Smooth muscle cell (in vitro differentiated cells): ENCODE results near the gene ASTN2. TPM values are rescaled to one million over a fixed set of nuclear protein-coding genes. Genes with fewer than 3 reads are reported as not detected.

Experiments
- DNase-seq: peaks from one replicate; lab custom pipeline; 2025; ENCODE audit not compliant: unreplicated experiment; lab: John Stamatoyannopoulos, UW
- H2AFZ ChIP-seq: fragments of 200-600 bp; sonication (generic); 2 replicates; pipeline ENCODE4 v1.6.0; 2016; ENCODE audit warnings: antibody characterized with exemption, low read depth, mild to moderate bottlenecking
- H3F3A ChIP-seq: fragments of 200-600 bp; sonication (generic); 2 replicates; pipeline ENCODE4 v1.6.0; 2017; ENCODE audit warnings: antibody characterized with exemption, low read depth
- H3K27ac ChIP-seq: fragments of 200-600 bp; sonication (generic); 2 replicates; pipeline ENCODE4 v1.5.1; 2016; ENCODE audit warnings: low read depth, mild to moderate bottlenecking
- H3K27me3 ChIP-seq: fragments of 200-600 bp; sonication (generic); 2 replicates; pipeline ENCODE4 v1.6.1; 2016; ENCODE audit warnings: low read depth, mild to moderate bottlenecking
- H3K36me3 ChIP-seq: fragments of 200-600 bp; sonication (generic); 2 replicates; pipeline ENCODE4 v1.5.1; 2016; ENCODE audit warnings: low read depth
- H3K4me1 ChIP-seq: fragments of 200-600 bp; sonication (generic); 2 replicates; pipeline ENCODE4 v1.5.1; 2016; ENCODE audit warnings: low read depth
- H3K4me2 ChIP-seq: fragments of 200-600 bp; sonication (generic); 2 replicates; pipeline ENCODE4 v1.6.0; 2016; ENCODE audit warnings: mild to moderate bottlenecking
- H3K4me3 ChIP-seq: fragments of 200-600 bp; sonication (generic); 2 replicates; pipeline ENCODE4 v1.5.1; 2016; ENCODE audit warnings: mild to moderate bottlenecking
- H3K79me2 ChIP-seq: fragments of 200-600 bp; sonication (generic); 2 replicates; pipeline ENCODE4 v1.6.0; 2016; ENCODE audit warnings: low read depth, mild to moderate bottlenecking
- H3K9ac ChIP-seq: fragments of 200-600 bp; sonication (generic); 2 replicates; pipeline ENCODE4 v1.6.0; 2016; ENCODE audit warnings: low read depth
- H3K9me3 ChIP-seq: fragments of 200-600 bp; sonication (generic); replicated peaks from 2 replicates; pipeline ENCODE4 v1.5.1; 2016; ENCODE audit warnings: low read depth
- H4K20me1 ChIP-seq: fragments of 200-600 bp; sonication (generic); 2 replicates; pipeline ENCODE4 v1.6.0; 2016; ENCODE audit warnings: low read depth
- CTCF ChIP-seq: fragments of 200-600 bp; sonication (generic); IDR thresholded peaks from 2 replicates; pipeline ENCODE4 v1.5.1; 2017; ENCODE audit warnings: borderline replicate concordance, mild to moderate bottlenecking, antibody characterized with exemption; ENCODE audit not compliant: insufficient read depth, poor library complexity, severe bottlenecking
- WGBS: methylation state at CpG from one replicate; pipeline ENCODE4 v1.1.7; 2016; ENCODE audit warnings: low lambda C conversion rate; 5-methylcytosine and 5-hydroxymethylcytosine counted together
- polyA plus RNA-seq: library from polyadenylated mRNA; unstranded; fragments of >200 nt; fragmentation: Nextera tagmentation; extraction: Ambion mirVana; gene quantifications from 2 replicates; pipeline ENCODE4 v1.2.1, GENCODE V29; 2016
- total RNA-seq: library from RNA; depleted of rRNA; stranded (reverse); fragments of >200 nt; gene quantifications from 2 replicates; pipeline ENCODE4 v1.2.3, GENCODE V29; 2014

The ASTN2 gene
- total and polyA plus RNA-seq, 2 experiments from 2014 or later: 6.5 to 6.7 TPM

DNA sequence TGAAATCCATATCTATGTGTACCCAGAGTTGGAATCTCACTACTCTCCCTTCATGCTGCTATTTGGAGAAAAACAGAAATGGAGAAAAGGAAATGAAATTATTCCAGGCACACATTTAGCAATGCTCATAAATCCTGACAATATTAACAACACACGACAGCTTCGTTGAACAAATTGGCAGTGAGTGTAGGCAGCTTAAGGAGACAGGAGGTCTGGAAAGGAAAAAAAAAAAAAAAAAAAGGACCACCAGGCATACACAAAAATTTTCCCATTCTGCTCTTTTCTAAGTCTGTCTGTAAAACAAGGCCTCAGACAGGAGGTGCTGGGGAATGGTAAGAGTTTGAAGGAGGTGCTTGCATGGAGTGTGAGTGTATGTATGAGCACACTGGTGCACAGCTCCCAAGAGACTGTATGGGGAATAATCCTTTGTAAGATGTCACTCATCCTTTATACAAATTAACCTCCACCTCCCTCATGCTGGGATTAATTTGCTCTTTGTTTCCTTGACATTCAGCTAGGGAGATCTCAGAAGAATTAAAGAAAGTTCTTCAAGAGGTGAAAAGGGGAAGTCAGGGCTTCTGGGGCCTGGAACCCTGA, 78.9 kb downstream of the ASTN2 start:
- Histone ChIP-seq H3K79me2 (no peaks in the 10 kb centered on the region), H3K9me3 (no peaks in the 10 kb centered on the region), H4K20me1 (no peaks in the 10 kb centered on the region), H2AFZ (no peak overlapping the region), H3K27me3 (peaks cover 1% of the 10 kb centered on the region), H3K9ac (no peak overlapping the region), H3K4me1 (no peaks in the 10 kb centered on the region), H3F3A (no peaks in the 10 kb centered on the region), H3K4me2 (no peak overlapping the region), H3K4me3 (no peak overlapping the region), H3K36me3 (no peaks in the 10 kb centered on the region), H3K27ac (no peak overlapping the region)
- WGBS: 91% methylated on average over 2 of the region's 2 CpGs
- no peak for TF ChIP-seq CTCF
- DNase-seq: no peak

GRCh38 chr9:117334101-117334500, 80.8 kb downstream of the ASTN2 start:
- Histone ChIP-seq H3K9me3 (no peaks in the 10 kb centered on the region), H3K9ac (no peak overlapping the region), H3F3A (no peaks in the 10 kb centered on the region), H3K27ac (no peak overlapping the region), H3K79me2 (no peaks in the 10 kb centered on the region), H3K36me3 (no peaks in the 10 kb centered on the region), H3K27me3 (no peaks in the 10 kb centered on the region), H2AFZ (no peak overlapping the region), H3K4me1 (no peaks in the 10 kb centered on the region), H3K4me2 (no peak overlapping the region), H4K20me1 (no peaks in the 10 kb centered on the region), H3K4me3 (no peak overlapping the region)
- no peak for TF ChIP-seq CTCF
- DNase-seq: no peak
- WGBS: 73% methylated on average over 2 of the region's 2 CpGs

GRCh38 chr9:117325831-117326230, 89.0 kb downstream of the ASTN2 start:
- TF ChIP-seq CTCF: no peak
- Histone ChIP-seq H3K27me3 (peaks cover 16% of the 10 kb centered on the region), H3K4me3 (no peak overlapping the region), H2AFZ (no peak overlapping the region), H3K9ac (no peak overlapping the region), H4K20me1 (no peaks in the 10 kb centered on the region), H3F3A (no peaks in the 10 kb centered on the region), H3K36me3 (no peaks in the 10 kb centered on the region), H3K4me1 (no peaks in the 10 kb centered on the region), H3K27ac (no peak overlapping the region), H3K79me2 (no peaks in the 10 kb centered on the region), H3K4me2 (no peak overlapping the region), H3K9me3 (no peaks in the 10 kb centered on the region)
- DNase-seq: no peak
- 88% methylated on average over 2 of the region's 2 CpGs for WGBS

- Histone ChIP-seq H3K79me2 (no peaks in the 10 kb centered on the region), H3K4me1 (no peaks in the 10 kb centered on the region), H2AFZ (no peak overlapping the region), H3K4me3 (no peak overlapping the region), H3K27ac (no peak overlapping the region), H3K9me3 (no peaks in the 10 kb centered on the region), H3K36me3 (no peaks in the 10 kb centered on the region), H3K4me2 (no peak overlapping the region), H3F3A (no peaks in the 10 kb centered on the region), H3K9ac (no peak overlapping the region), H3K27me3 (peaks cover 16% of the 10 kb centered on the region), H4K20me1 (no peaks in the 10 kb centered on the region)
- TF ChIP-seq CTCF: no peak
- DNase-seq: no peak
- 58% methylated on average over 3 of the region's 3 CpGs for WGBS
Measured at GRCh38 chr9:117325110-117325731, 89.6 kb downstream of the ASTN2 start.
